K562 (cell line): ENCODE results near the gene ANKZF1.

Experiments
- EHMT2 ChIP-seq: fragments of 450-650 bp; IDR thresholded peaks from 2 replicates; pipeline ENCODE4 v1.6.1; 2018; ENCODE audit warnings: antibody characterized with exemption
- GTF2E2 ChIP-seq: fragments of 200-800 bp; sonication (Bioruptor generic); IDR thresholded peaks from 2 replicates; pipeline ENCODE4 v1.6.1; 2016; ENCODE audit warnings: missing genetic modification characterization, missing compliant biosample characterization
- HCFC1 ChIP-seq: IDR thresholded peaks from 2 replicates; pipeline ENCODE4 v1.6.1; 2012; ENCODE audit warnings: low read depth, low read length, improper control_type of control experiment
- MTF1 ChIP-seq: fragments of 250-450 bp; sonication (Bioruptor Pico); IDR thresholded peaks from 2 replicates; pipeline ENCODE4 v1.9.0; 2021; ENCODE audit warnings: moderate library complexity, mild to moderate bottlenecking, inconsistent platforms, borderline replicate concordance
- NBN ChIP-seq: fragments of 450-650 bp; IDR thresholded peaks from 2 replicates; pipeline ENCODE4 v1.6.1; 2016; ENCODE audit warnings: low read depth, mild to moderate bottlenecking
- PTBP1 ChIP-seq: fragments of 200-400 bp; formaldehyde crosslinking; IDR thresholded peaks from 2 replicates; pipeline ENCODE4 v1.6.1; 2017; ENCODE audit warnings: low read depth, low read length
- ZNF140 ChIP-seq: fragments of 250-450 bp; sonication (Bioruptor Pico); IDR thresholded peaks from 2 replicates; pipeline ENCODE4 v1.8.0; 2021; ENCODE audit warnings: moderate library complexity, mild to moderate bottlenecking, inconsistent platforms
- ZNF146 ChIP-seq: IDR thresholded peaks from one replicate; pipeline ENCODE4 v1.6.1; 2018; ENCODE audit warnings: missing compliant biosample characterization; ENCODE audit not compliant: unreplicated experiment
- ZNF785 ChIP-seq: fragments of 250-450 bp; sonication (Bioruptor Pico); IDR thresholded peaks from 2 replicates; pipeline ENCODE4 v1.4.0; 2020; ENCODE audit warnings: mild to moderate bottlenecking
- TF ChIP-seq, protein P1 (sequence below): fragments of 450-650 bp; IDR thresholded peaks from 2 replicates; pipeline ENCODE4 v1.6.1; 2017; ENCODE audit warnings: antibody characterized with exemption

DNA sequence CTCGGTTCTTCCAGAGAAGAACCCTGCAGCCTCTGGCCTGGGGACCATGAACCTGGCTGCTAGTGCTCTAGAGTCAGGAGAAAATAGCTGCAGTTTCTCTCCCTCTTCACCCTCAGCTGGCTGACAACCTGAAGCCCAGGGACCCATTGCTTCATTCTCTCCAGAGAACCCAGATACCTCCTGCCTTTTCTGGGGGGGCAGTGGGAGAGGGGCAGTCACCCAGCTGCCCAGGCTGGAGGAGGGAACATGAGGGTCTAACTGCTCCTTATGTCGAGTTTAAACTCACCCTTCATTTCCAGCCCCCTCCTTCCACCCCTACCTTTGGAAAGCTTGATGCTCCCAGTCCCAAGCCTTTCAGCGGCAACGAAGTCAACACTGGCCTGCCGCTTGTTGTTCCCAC lies 30.6 kb upstream of the ANKZF1 start:
- no peak for TF ChIP-seq MTF1 (CRISPR knock-in tag)
- no peak for TF ChIP-seq ZNF140 (CRISPR knock-in tag)
- TF ChIP-seq PTBP1, result no peak
- no peak for TF ChIP-seq HCFC1
- TF ChIP-seq ZNF785 (CRISPR knock-in tag), result no peak
- no peak for TF ChIP-seq NBN
- no peak for TF ChIP-seq ZNF146 (CRISPR knock-in tag)
- TF ChIP-seq EHMT2, result no peak
- TF ChIP-seq GTF2E2 (tag), result no peak
- TF ChIP-seq, protein P1, sequence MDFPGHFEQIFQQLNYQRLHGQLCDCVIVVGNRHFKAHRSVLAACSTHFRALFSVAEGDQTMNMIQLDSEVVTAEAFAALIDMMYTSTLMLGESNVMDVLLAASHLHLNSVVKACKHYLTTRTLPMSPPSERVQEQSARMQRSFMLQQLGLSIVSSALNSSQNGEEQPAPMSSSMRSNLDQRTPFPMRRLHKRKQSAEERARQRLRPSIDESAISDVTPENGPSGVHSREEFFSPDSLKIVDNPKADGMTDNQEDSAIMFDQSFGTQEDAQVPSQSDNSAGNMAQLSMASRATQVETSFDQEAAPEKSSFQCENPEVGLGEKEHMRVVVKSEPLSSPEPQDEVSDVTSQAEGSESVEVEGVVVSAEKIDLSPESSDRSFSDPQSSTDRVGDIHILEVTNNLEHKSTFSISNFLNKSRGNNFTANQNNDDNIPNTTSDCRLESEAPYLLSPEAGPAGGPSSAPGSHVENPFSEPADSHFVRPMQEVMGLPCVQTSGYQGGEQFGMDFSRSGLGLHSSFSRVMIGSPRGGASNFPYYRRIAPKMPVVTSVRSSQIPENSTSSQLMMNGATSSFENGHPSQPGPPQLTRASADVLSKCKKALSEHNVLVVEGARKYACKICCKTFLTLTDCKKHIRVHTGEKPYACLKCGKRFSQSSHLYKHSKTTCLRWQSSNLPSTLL, result no peak
